Cardiac atrium fibroblast (primary cell): ENCODE results near the gene NPTN. TPM values are rescaled to one million over a fixed set of nuclear protein-coding genes. Genes with fewer than 3 reads are reported as not detected.

Experiments used
- total RNA-seq: library from RNA; depleted of rRNA; stranded (reverse); fragments of >200 nt; gene quantifications from 2 replicates; pipeline ENCODE4 v1.2.3, GENCODE V29; 2015

NPTN gene
- total RNA-seq = 114 and 119 TPM in 2 replicates

DNA sequence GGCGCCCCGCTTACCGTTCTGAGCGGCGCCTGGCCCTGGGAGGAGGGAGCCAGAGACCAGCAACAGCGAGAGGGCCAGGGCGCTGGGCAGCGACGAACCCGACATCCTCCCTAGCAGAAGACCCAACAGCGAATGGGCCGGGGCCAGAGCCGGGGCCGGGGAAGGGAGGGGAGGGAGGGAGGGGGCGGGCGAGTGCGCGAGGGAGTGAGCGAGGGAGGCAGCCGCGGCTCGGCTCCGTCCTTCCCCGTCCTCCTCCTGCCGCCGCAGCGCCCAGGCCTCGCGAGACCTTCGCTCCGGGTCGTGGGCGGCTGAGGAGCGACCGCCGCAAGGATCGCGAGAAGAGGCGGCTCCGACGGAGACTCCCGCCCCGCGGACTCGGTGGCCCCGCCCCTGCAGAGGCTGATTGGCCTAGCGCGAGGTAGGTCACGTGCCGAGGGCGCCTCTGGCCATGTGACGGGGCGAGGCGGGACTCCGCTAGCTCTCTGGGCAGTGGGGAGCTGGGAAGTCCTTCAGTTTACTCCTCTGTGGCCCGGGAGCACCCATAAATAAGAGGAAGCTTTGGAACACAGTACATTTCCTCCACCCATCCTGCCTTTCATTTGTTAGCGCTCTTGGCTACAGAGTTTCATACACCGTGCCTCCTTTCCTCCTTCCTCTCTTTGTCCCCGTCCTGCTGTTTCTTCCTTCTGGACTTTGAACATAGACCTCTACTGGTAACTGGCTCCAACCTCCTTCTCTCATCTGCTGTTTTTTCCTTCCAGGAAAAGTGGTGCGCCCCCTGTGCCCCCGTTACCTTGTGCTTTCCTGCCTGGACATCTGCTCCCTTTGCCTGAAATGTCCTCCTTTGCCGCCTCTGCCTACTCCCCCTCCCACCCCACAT lies at the start of gene NPTN:
NPTN (minus strand) TSS at position 279 of the 880 bp plus-strand sequence; CDS start at position 105, 174 bp downstream.

Other genes starting within 250 kb of the NPTN start
- gene REC114, start 190.2 kb downstream of the NPTN start, total RNA-seq = not detected in 2 replicates
- gene CD276, start 51.0 kb upstream of the NPTN start, total RNA-seq = 94.4 and 150 TPM in 2 replicates
- 2.9 and 7.4 TPM in 2 replicates for gene INSYN1, start 120.0 kb upstream of the NPTN start, total RNA-seq
- not detected in 2 replicates for gene TBC1D21, start 240.2 kb upstream of the NPTN start, total RNA-seq